ENCODE measurements around the gene PTTG1IP.

DNA sequence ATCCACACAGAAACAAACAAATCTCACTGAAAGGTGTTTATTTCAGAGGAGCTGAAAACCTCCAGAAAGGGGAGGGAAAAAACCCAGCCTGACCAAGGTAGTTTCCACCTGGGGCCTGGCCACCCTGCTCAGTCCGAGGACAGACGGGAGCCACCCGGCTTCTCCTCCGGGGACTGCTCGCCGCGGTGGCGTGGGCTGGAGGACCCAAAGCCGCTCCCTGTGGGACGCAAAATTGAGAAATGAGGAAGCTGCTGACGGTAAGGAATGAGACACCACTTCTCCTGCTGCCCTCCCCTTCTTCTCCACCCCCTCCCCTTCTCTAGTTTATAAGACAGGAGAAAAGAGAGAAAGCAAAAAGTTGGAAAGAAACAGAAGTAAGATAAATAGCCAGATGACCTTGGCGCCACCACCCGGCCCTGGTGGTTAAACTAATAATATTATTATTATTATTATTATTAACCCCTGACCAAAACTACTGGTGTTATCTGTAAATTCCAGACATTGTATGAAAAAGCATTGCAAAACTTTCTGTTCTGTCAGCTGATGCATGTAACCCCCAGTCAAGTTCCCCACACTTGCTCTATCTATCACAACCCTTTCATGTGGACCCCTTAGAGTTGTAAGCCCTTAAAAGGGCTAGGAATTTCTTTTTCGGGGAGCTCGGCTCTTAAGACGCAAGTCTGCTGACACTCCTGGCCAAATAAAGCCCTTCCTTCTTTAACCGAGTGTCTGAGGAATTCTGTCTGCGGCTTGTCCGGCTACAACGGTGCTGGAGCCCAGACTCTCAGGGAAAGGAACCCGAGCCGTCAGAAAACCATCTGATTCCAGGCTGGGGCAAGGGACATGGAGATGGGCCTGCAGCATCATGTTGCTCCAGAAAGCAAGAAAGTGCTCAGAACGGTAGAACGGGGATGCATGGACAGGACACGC, 34.7 kb upstream of the PTTG1IP start:
- TF ChIP-seq EZH2 (IDR thresholded peaks at IDR 0.05), result no peak
- TF ChIP-seq POLR2AphosphoS5 (IDR thresholded peaks at IDR 0.05; ENCODE audit: borderline replicate concordance, low read depth, low read length), result no peak
- TF ChIP-seq FOXP2 (optimal IDR thresholded peaks at IDR 0.05; ENCODE audit: control extremely low read depth, extremely low read length, insufficient read depth), result no peak
